Kidney epithelial cell (primary cell): ENCODE results near the gene FLT4. TPM values are rescaled to one million over a fixed set of nuclear protein-coding genes. Genes with fewer than 3 reads are reported as not detected.

Experiments used
- DNase-seq: peaks from one replicate; pipeline ENCODE4 v3.0.0-alpha.2; 2010; ENCODE audit warnings: low read depth
- H3K27me3 ChIP-seq: 2 replicates; pipeline ENCODE4 v1.6.0; 2011; ENCODE audit warnings: low read length; ENCODE audit not compliant: control insufficient read depth, insufficient read depth
- H3K36me3 ChIP-seq: 2 replicates; pipeline ENCODE4 v1.5.1; 2011; ENCODE audit warnings: low read length; ENCODE audit not compliant: control insufficient read depth, insufficient read depth
- H3K4me3 ChIP-seq: 2 replicates; pipeline ENCODE4 v1.5.1; 2011; ENCODE audit warnings: low read depth, mild to moderate bottlenecking, control low read depth, low read length
- total RNA-seq: library from RNA; depleted of rRNA; stranded (reverse); fragments of >200 nt; gene quantifications from 2 replicates; pipeline ENCODE4 v1.2.3, GENCODE V29; 2015
- TF ChIP-seq, protein P1 (sequence below): IDR thresholded peaks from 2 replicates; pipeline ENCODE4 v1.5.1; 2011; ENCODE audit warnings: mild to moderate bottlenecking, moderate library complexity, low read length, control low read depth, inconsistent platforms; ENCODE audit not compliant: insufficient read depth, poor library complexity, severe bottlenecking

Gene FLT4
- total RNA-seq, 1 donor from 2014 or later, result 1.1 TPM

DNA sequence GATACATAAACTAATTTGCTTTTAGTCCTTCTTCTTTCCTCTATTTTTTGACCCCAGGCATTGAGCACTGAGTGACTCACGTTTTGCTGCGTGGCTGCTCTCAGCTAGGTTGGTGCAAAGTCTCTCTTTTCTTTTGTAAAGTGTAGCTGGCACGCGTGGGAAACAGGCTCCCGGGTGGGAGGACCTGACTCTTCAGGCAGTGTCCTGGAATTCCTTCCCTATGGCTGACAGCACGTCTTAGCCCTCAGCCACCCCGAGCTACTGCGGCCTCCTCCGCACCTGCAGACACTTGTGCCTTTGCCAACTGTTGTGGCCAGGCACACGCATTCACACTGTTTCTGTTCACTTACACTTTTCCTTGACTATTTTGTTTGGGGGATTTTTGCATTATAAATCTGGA lies 57.2 kb downstream of the FLT4 start:
- H3K4me3 ChIP-seq, result no peak overlapping the region
- H3K36me3 ChIP-seq, result no peaks in the 10 kb centered on the region
- no peak for DNase-seq
- H3K27me3 ChIP-seq, result peaks cover 44% of the 10 kb centered on the region
- TF ChIP-seq, protein P1, sequence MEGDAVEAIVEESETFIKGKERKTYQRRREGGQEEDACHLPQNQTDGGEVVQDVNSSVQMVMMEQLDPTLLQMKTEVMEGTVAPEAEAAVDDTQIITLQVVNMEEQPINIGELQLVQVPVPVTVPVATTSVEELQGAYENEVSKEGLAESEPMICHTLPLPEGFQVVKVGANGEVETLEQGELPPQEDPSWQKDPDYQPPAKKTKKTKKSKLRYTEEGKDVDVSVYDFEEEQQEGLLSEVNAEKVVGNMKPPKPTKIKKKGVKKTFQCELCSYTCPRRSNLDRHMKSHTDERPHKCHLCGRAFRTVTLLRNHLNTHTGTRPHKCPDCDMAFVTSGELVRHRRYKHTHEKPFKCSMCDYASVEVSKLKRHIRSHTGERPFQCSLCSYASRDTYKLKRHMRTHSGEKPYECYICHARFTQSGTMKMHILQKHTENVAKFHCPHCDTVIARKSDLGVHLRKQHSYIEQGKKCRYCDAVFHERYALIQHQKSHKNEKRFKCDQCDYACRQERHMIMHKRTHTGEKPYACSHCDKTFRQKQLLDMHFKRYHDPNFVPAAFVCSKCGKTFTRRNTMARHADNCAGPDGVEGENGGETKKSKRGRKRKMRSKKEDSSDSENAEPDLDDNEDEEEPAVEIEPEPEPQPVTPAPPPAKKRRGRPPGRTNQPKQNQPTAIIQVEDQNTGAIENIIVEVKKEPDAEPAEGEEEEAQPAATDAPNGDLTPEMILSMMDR, result no peak

DNA sequence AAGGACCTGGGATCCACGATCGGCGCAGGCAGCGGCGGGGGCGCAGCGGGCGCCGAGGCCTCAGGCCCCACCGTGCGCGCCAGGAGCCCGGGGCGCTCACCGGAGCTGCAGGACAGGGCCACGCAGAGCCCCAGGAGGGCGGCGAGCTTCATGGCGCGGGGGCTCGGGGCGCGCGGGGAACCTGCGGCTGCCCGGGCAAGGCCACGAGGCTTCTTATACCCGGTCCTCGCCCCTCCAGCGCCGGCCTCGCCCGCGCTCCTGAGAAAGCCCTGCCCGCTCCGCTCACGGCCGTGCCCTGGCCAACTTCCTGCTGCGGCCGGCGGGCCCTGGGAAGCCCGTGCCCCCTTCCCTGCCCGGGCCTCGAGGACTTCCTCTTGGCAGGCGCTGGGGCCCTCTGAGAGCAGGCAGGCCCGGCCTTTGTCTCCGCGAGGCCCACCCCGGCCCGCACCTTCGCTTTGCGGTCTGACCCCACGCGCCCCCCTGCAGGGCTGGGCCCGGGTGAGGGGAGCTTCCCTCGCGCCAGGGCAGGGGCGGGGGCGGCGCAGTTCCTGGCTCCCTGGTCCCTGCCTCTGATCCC lies 58.0 kb downstream of the FLT4 start, which contains the start of gene SCGB3A1:
Gene SCGB3A1, minus strand, starts transcription at position 189 of the 577 bp plus-strand sequence. Its CDS starts 37 bp downstream, at position 152.
- no peak within 1 kb of the TSS for H3K4me3 ChIP-seq
- peaks cover 44% of the 10 kb centered on the region for H3K27me3 ChIP-seq
- DNase-seq, result no peak
- TF ChIP-seq, protein P1, result no peak
- H3K36me3 ChIP-seq, result no peaks in the 10 kb centered on the region

DNA sequence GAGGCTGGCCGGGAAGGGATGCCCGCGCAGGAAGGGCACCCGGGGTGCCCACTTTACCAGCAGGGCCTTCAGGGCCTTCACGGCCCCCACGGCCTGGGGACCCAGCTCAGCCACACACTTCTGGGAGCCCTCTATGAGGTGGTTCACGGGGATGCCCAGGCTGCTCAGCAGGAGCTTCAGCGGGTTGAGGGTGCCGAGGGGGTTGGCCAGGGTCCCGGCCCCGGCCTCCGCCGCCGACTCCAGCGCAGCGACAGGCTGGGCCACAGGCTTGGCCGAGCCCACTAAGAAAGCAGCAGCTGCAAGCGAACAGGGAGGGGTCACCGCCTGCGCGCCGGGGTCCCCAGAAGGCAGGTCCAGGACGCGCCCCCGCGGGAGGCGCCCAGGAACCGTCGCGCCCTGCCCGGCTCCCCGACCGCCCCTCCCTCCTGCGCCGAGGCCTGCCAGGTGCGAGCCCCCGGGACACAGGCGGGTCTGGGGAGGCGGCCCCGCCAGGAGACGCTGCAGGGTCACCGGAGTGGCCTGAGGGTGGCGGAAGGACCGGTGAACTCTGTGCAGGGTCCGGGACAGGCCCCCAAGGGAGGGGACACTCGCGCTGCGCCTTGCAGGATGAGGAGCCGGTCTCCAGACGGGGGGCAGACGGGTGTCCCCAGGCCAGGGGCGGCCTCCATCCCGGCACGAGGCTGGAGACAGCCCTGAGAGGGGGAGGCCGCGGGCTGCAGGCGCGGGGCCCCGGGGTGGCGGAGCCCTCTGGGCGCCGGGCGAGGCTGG lies 58.7 kb downstream of the FLT4 start:
- TF ChIP-seq, protein P1, result no peak
- Histone ChIP-seq H3K27me3 (peaks cover 44% of the 10 kb centered on the region), H3K36me3 (no peaks in the 10 kb centered on the region), H3K4me3 (no peak overlapping the region)
- no peak for DNase-seq

DNA sequence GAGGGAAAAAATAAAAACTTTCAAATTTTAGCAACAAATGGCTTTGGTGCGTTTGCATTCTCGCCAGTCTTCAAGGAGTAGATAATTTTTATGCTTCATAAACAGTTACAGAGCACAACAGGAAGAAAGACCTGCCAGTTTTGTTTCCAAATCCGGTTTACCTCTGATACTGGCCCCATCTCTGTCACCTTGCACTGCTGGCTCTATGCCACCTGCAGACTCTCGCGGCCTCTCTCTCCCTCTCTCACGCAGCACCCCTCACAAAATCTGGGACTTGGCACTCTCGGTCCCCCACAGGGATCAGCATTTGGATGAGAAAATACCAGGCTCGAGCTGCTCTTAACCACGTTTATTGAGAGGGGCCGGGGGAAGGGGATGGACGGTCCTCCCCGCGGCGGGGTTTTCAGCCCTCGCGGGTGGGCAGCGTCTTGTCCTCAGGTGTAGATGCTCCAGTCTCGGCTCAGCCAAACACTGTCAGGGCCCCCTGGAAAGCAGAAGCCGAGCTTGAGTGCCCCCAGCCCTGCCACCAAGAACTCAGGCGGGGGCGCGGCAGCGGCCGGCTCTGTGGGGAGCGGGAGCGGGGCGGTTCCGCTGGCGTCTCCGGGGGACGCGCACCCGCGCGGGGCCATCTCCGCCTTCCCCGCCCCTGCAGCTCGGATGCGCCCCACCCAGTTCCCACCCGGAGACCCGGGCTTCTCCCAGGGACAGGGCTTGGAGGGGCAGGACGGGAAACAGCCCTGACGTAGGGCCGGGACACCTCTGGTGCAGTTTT lies 59.4 kb downstream of the FLT4 start:
- Histone ChIP-seq H3K27me3 (peaks cover 38% of the 10 kb centered on the region), H3K36me3 (no peaks in the 10 kb centered on the region), H3K4me3 (no peak overlapping the region)
- TF ChIP-seq, protein P1, result no peak
- no peak for DNase-seq

DNA sequence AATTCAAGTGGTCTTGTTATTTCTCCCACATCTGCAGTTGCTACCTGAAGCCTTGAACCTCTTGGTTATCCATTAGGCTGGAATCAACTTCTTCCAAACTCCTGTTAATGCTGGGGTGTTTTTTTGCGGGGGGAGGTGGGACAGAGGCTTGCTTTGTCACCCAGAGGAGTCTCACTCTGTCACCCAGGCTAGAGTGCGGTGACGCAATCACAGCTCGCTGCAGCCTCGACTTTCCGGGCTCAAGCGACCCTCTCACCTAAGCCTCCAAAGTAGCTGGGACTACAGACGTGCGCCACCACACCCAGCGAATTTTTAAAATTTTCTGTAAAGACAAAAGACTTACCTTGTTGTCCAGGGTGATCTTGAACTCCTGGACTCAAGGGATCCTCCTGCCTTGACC lies 62.5 kb downstream of the FLT4 start:
- Histone ChIP-seq H3K36me3 (no peaks in the 10 kb centered on the region), H3K27me3 (peaks cover 28% of the 10 kb centered on the region), H3K4me3 (no peak overlapping the region)
- DNase-seq, result no peak
- TF ChIP-seq, protein P1, result no peak
